ENCODE measurements around the gene TRIM75.

TRIM75 gene

DNA sequence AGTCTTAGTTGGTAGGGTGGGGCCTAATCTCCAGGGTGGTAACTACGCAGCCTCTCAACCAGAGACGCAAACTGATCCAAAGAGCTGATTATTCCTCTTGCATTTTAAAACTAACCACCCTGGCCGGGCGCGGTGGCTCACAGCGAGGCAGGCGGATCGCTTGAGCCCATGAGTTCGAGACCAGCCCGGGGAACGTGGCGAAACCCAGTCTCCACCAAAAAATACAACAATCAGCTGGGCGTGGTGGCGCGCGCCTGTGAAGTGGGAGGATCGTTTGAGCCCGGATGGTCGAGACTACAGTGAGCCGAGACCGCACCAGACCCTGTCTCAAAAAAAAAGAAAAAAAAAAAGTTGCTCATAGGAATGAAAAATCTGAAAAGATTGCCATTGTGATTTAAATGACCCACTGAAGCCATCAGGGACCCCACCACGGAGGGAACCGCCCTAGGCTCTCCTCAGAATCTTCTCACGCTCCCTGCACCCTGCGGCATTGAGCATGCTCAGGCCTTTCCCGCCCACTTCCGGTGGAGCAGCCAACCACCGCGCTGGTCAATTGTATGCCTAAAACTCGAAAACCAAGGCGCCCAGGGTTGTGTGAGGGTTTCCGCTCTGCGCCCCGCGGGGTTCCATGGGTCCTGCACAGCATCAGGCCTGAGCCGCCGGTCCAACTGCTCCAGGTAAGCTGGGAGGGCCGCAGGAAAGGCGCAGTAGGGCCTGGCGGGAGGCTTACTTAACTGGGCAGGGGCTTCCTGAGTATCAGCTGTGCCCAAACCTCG, 22.0 kb upstream of the TRIM75 start, which contains the start of gene TRIM60:
TSS of gene TRIM60 (plus strand) at position 564 of the 776 bp plus-strand sequence. CDS start 8,074 bp downstream, outside the sequence.
- no peak for DNase-seq (ENCODE audit: low read depth)
- H3K4me3 ChIP-seq (ENCODE audit: control insufficient read depth, low read depth, low read length) = no peak within 1 kb of the TSS
- no peak for TF ChIP-seq CTCF (conservative IDR thresholded peaks at IDR 0.05; ENCODE audit: control insufficient read depth, insufficient read depth, low read depth, low read length)

DNA sequence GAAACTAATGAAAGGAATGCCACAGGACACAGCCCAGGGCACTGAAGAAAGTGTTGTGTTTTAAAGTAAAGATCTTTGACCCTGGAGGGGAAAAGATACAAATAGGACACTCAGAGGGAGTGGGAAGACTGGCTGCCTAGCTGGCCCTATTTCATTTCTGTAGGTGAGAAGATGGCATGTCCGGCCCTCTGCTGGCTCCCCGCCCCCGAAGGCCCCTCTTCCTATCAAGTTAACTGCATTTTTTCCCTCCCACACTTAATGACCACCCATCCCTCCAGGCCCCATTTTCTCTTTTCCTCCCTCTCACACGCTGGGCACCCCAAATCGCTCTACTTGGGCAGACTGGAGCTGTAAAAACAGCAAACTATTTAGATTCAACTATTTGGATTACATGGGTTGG, 5.5 kb upstream of the TRIM75 start:
- no peak overlapping the region for H3K4me3 ChIP-seq (ENCODE audit: control insufficient read depth, low read depth, low read length)
- TF ChIP-seq CTCF (conservative IDR thresholded peaks at IDR 0.05; ENCODE audit: control insufficient read depth, insufficient read depth, low read depth, low read length) = no peak
- no peak for DNase-seq (ENCODE audit: low read depth)

DNA sequence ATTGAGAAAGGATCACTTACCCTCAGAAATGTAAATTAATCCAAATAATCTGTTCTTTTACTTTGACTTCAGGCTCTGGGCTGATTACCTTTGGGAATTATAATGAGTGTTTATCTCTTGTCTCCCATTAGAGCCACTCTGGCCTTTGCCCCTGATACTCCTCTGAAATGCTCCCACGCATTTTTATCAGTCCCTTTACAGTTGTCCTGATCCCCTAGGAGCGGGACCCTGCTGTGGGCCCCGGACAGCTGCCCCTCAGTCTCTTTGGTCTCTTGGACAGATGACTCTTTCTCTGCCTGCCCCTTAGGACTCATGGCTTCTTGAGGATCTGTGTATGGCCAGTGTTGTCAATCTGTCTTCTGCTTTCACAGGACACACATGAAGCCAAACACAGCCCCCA, 1.0 kb upstream of the TRIM75 start:
- no peak for TF ChIP-seq CTCF (conservative IDR thresholded peaks at IDR 0.05; ENCODE audit: control insufficient read depth, insufficient read depth, low read depth, low read length)
- no peak for DNase-seq (ENCODE audit: low read depth)
- no peak overlapping the region for H3K4me3 ChIP-seq (ENCODE audit: control insufficient read depth, low read depth, low read length)

GRCh38 chr4:165055601-165056000, 1.9 kb downstream of the TRIM75 start:
- DNase-seq (ENCODE audit: low read depth) = no peak
- no peak overlapping the region for H3K4me3 ChIP-seq (ENCODE audit: control insufficient read depth, low read depth, low read length)
- TF ChIP-seq CTCF (conservative IDR thresholded peaks at IDR 0.05; ENCODE audit: control insufficient read depth, insufficient read depth, low read depth, low read length) = no peak

DNA sequence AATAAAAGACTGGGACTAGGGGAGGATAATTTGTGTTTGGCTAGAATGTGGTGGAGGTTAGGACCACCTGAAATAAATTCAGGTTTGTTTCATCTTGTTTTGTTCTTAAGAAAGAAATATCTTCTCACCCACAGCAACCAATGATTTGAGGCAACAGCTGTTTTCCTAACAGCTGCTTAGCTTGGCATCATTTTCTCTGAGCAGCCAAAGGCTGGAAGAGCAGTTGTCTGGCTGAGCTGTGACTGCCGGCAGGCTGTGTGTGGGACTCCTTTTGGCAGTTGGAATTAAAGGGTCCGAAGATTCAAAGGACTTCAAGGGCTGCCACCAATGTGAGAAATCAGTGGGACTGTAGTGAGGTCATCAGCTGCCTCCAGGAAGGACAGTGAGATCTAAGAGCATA, 5.0 kb downstream of the TRIM75 start:
- no peak for DNase-seq (ENCODE audit: low read depth)
- TF ChIP-seq CTCF (conservative IDR thresholded peaks at IDR 0.05; ENCODE audit: control insufficient read depth, insufficient read depth, low read depth, low read length) = no peak
- H3K4me3 ChIP-seq (ENCODE audit: control insufficient read depth, low read depth, low read length) = no peak overlapping the region

DNA sequence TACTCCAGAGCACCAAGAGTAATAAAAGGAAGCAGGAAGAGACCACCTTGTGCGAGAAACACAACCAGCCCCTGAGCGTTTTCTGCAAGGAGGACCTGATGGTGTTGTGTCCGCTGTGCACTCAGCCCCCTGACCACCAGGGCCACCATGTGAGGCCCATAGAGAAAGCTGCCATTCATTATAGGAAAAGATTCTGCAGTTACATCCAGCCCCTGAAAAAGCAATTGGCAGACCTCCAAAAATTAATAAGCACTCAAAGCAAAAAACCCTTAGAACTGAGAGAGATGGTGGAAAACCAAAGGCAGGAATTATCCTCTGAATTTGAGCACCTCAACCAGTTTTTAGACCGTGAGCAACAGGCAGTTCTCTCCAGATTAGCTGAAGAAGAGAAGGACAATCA, 5.7 kb downstream of the TRIM75 start:
- H3K4me3 ChIP-seq (ENCODE audit: control insufficient read depth, low read depth, low read length) = no peak overlapping the region
- TF ChIP-seq CTCF (conservative IDR thresholded peaks at IDR 0.05; ENCODE audit: control insufficient read depth, insufficient read depth, low read depth, low read length) = no peak
- DNase-seq (ENCODE audit: low read depth) = no peak
